Thoracic aorta (tissue), 2 donors: ENCODE results near the gene TRPM3. TPM values are rescaled to one million over a fixed set of nuclear protein-coding genes. Genes with fewer than 3 reads are reported as not detected.

ENCODE experiments used
- ATAC-seq: fragments of 150-250 bp; one replicate; pipeline ENCODE4 v1.8.0; 2017; ENCODE audit warnings: low read depth; ENCODE audit not compliant: insufficient number of reproducible peaks, low FRiP score
- DNase-seq: peaks from one replicate; pipeline ENCODE4 v3.0.0-alpha.2; 2020; ENCODE audit warnings: low spot score
- H3K27ac ChIP-seq, 2 donors: fragments of 200-600 bp; sonication (generic); 1 replicate in 1 of 2; 2 replicates in 1 of 2; pipeline ENCODE4 v1.5.1; 2016; ENCODE audit warnings: mild to moderate bottlenecking in 2 of 2, moderate library complexity in 2 of 2
- H3K27me3 ChIP-seq: fragments of 200-600 bp; sonication (generic); replicated peaks from 2 replicates; pipeline ENCODE4 v1.6.0; 2016; ENCODE audit warnings: mild to moderate bottlenecking; ENCODE audit not compliant: insufficient read depth
- H3K36me3 ChIP-seq: fragments of 200-600 bp; sonication (generic); one replicate; pipeline ENCODE4 v1.5.1; 2016
- H3K4me1 ChIP-seq, 2 donors: fragments of 200-600 bp; sonication (generic); 1 replicate in 1 of 2; 2 replicates in 1 of 2; pipeline versions ENCODE4 v1.5.1 to v1.6.0; 2016; ENCODE audit warnings: low read depth in 2 of 2, mild to moderate bottlenecking in 1 of 2; ENCODE audit not compliant: control insufficient read depth in 1 of 2
- H3K4me3 ChIP-seq: fragments of 200-600 bp; sonication (generic); 2 replicates; pipeline ENCODE4 v1.5.1; 2016; ENCODE audit warnings: mild to moderate bottlenecking
- H3K9me3 ChIP-seq: fragments of 200-600 bp; sonication (generic); 2 replicates; pipeline ENCODE4 v1.5.1; 2016
- CTCF ChIP-seq: fragments of 200-600 bp; sonication (generic); IDR thresholded peaks from one replicate; pipeline ENCODE4 v1.5.1; 2019; ENCODE audit warnings: antibody characterized with exemption
- total RNA-seq, 2 donors: library from RNA; depleted of rRNA; stranded (reverse); fragments of >200 nt; gene quantifications; one replicate each; pipeline versions ENCODE4 v1.1.0 to v1.2.3, GENCODE V29; 2016

TRPM3 gene
- total RNA-seq, 2 donors from 2014 or later = 2.1 to 5.0 TPM

DNA sequence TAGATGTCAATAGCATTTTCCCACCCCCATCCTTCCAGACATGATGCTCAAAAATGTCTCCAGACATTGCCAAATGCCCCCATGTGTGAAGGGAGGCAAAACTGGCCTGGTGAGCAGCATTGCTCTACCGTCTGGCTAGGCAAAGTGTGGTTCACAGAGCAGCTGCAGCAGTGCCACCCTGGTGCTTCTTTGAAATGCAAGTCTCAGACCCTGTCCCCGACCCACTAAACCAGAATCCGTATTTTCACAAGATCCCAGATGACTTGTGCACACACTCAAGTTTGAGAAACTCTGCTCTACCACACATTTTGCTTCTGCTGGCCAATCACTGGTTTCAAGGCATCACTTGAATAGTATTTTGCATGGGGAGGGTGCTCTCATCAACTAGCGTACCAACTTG, 480.4 kb downstream of the TRPM3 start:
- ATAC-seq (no peak), DNase-seq (no peak)

DNA sequence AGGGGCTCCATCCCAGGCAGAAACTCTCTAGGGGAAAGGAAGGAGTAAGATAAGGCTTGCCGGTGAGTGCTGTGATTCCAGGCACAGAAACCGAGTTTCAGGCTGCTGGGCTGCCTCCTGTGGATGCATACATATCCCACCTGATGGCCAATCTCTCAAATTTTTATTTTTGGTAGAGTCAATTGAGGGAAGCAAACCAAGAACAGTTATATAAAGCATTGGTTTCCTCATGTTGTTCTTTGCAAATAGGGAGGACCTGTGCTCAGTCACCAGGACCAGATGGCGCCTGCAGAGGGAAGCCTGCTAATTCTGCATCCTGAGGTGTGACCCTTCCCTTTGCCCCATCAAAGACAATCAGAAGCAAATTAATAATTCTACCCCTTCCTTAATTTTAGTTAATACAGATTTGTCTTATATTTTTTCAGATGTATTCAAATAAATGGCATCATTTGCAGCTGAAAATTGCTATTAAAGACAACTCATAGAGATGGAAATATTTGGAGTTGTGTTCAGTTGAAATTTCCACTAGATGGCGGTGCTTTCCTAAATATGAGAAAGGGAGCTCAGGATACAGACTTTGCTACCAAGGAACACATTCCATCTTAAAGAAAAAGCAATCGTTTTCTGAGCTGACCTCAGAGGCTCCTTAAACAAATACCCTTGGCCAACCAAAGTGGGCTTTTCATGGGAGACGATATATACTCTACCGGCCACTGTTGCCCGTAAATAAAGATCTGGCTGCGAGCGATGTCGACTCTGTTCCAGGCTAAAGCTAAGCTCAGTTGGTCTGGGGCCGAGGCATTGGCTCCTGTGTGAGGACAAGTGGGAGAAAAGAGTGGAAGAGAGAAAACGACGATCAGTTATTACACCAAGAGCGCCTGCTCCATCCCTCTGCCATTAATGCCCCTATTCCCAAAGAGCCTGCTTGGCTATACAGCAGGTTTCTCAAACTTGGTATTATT, 481.3 kb downstream of the TRPM3 start:
- no peak overlapping the region for H3K27ac ChIP-seq
- ATAC-seq (no peak), DNase-seq (no peak)
- TF ChIP-seq CTCF = peak; percentile 60
- no peaks in the 10 kb centered on the region for H3K36me3 ChIP-seq
- no peaks in the 10 kb centered on the region for H3K27me3 ChIP-seq
- H3K9me3 ChIP-seq = no peaks in the 10 kb centered on the region
- peak overlapping the region; percentile 68 for H3K4me3 ChIP-seq
- H3K4me1 ChIP-seq = no peaks in the 10 kb centered on the region

More for the DNA sequence above, 480.4 kb downstream of the TRPM3 start:
- TF ChIP-seq CTCF = no peak
- Histone ChIP-seq H3K4me1 (no peaks in the 10 kb centered on the region), H3K27ac (no peak overlapping the region), H3K9me3 (no peaks in the 10 kb centered on the region), H3K4me3 (no peak overlapping the region), H3K36me3 (no peaks in the 10 kb centered on the region), H3K27me3 (no peaks in the 10 kb centered on the region)

GRCh38 chr9:70635790-70636189, 485.6 kb downstream of the TRPM3 start:
- no peaks in the 10 kb centered on the region for H3K27me3 ChIP-seq
- no peak for TF ChIP-seq CTCF
- H3K4me3 ChIP-seq = no peak overlapping the region
- no peak overlapping the region for H3K27ac ChIP-seq
- no peaks in the 10 kb centered on the region for H3K9me3 ChIP-seq
- DNase-seq = no peak
- ATAC-seq = no peak
- H3K36me3 ChIP-seq = no peaks in the 10 kb centered on the region
- no peaks in the 10 kb centered on the region for H3K4me1 ChIP-seq

DNA sequence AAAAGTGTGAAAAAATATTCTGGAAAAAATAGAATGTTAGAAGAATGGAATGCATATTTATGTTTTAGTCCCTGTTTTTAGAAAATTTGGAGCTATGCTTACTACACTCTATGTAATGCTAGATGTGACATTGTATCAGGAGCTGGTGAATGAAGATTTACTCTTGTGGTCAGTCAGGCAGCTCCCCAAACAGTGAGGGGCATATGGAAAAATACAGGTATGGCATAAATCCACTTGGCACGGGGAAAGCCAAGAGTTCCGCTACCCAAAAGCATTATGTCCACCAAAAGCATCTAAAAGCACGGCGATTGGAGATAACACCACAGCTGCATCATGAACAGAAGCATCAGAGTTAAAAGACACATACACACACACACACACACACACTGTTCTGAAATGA, 486.7 kb downstream of the TRPM3 start:
- DNase-seq = no peak
- H3K27ac ChIP-seq = no peak overlapping the region
- H3K4me3 ChIP-seq = no peak overlapping the region
- no peaks in the 10 kb centered on the region for H3K27me3 ChIP-seq
- TF ChIP-seq CTCF = no peak
- H3K36me3 ChIP-seq = no peaks in the 10 kb centered on the region
- no peaks in the 10 kb centered on the region for H3K9me3 ChIP-seq
- no peak for ATAC-seq
- no peaks in the 10 kb centered on the region for H3K4me1 ChIP-seq

DNA sequence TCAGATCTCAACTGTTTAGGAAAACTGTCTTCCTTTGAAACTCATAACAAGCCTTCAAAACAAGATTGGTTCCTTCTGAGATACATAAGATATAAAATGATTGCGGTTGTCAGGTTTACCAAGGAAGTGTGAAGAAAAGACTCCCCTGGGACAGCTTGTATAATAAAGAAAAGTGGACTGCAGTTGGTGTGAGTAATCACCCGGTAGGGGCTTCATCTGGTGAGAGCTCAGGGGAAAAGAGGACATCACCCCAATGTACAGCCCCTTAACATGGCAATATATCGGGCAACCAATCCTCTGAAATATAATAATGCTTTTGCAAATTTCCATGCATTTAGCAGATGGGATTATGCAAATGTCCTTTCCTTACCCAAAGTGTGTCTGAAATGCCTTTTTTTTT, 490.4 kb downstream of the TRPM3 start:
- no peak for DNase-seq
- H3K27ac ChIP-seq = no peak overlapping the region
- ATAC-seq = no peak
- no peak overlapping the region for H3K4me3 ChIP-seq
- no peaks in the 10 kb centered on the region for H3K27me3 ChIP-seq
- no peaks in the 10 kb centered on the region for H3K4me1 ChIP-seq
- no peaks in the 10 kb centered on the region for H3K9me3 ChIP-seq
- no peaks in the 10 kb centered on the region for H3K36me3 ChIP-seq
- TF ChIP-seq CTCF = no peak
